H1 (cell line): Measurements from ENCODE around the gene SLC22A2. TPM values are rescaled to one million over a fixed set of nuclear protein-coding genes. Genes with fewer than 3 reads are reported as not detected.

Experiments
- CTCF ChIA-PET: fragments of 300-600 bp; sonication (Branson Sonifier 250); formaldehyde crosslinking; loops from one replicate; lab custom pipeline; 2021; ENCODE audit not compliant: partially characterized antibody; lab: Charles Lee
- POLR2A ChIA-PET: fragments of 300-600 bp; sonication (Branson Sonifier 250); formaldehyde crosslinking; loops from one replicate; lab custom pipeline; 2021; ENCODE audit warnings: inconsistent platforms; ENCODE audit not compliant: partially characterized antibody; lab: Charles Lee
- DNase-seq, 2 experiments: peaks; one replicate each; pipeline versions ENCODE4 v3.0.0 to v3.0.0-alpha.2; 2010 to 2022; ENCODE audit warnings: low spot score in 2 of 2, low read depth in 1 of 2, mixed read lengths in 1 of 2
- FAIRE-seq: peaks from 2 replicates; lab custom pipeline; 2011; peaks lifted over from hg19 to GRCh38; lab: Jason Lieb, UNC
- H2AFZ ChIP-seq: 2 replicates; pipeline ENCODE4 v1.8.1; 2012; ENCODE audit warnings: low read length, inconsistent platforms
- H2AK5ac ChIP-seq: 2 replicates; pipeline ENCODE4 v1.6.1; 2013; ENCODE audit warnings: low read depth, low read length
- H2BK120ac ChIP-seq: replicated peaks from 2 replicates; pipeline ENCODE3; 2013; ENCODE audit warnings: low read depth, low read length, inconsistent platforms
- H2BK12ac ChIP-seq: 2 replicates; pipeline ENCODE4 v1.6.1; 2013; ENCODE audit warnings: low read depth, low read length
- H2BK15ac ChIP-seq: 2 replicates; pipeline ENCODE4 v1.6.1; 2013; ENCODE audit warnings: low read length
- H2BK20ac ChIP-seq: 2 replicates; pipeline ENCODE4 v1.6.1; 2013; ENCODE audit warnings: low read length
- H2BK5ac ChIP-seq: 2 replicates; pipeline ENCODE4 v1.6.1; 2013; ENCODE audit warnings: low read depth, low read length
- H3K14ac ChIP-seq: 2 replicates; pipeline ENCODE4 v1.6.1; 2013; ENCODE audit warnings: inconsistent platforms; ENCODE audit not compliant: insufficient read length
- H3K18ac ChIP-seq: 2 replicates; pipeline ENCODE4 v1.6.1; 2013; ENCODE audit warnings: low read length; ENCODE audit errors: extremely low read depth
- H3K23ac ChIP-seq: 2 replicates; pipeline ENCODE4 v1.6.1; 2013; ENCODE audit warnings: inconsistent platforms; ENCODE audit not compliant: insufficient read length
- H3K23me2 ChIP-seq: 2 replicates; pipeline ENCODE4 v1.6.1; 2013; ENCODE audit warnings: low read depth, low read length
- H3K27ac ChIP-seq: 2 replicates; pipeline ENCODE4 v1.6.1; 2011; ENCODE audit warnings: low read depth, low read length, inconsistent platforms
- H3K27me3 ChIP-seq, 4 experiments: replicated peaks in 1 of 4; 1 replicate in 1 of 4; 2 replicates in 3 of 4; pipeline versions ENCODE4 v1.6.1 to v1.8.1; 2011 to 2013; ENCODE audit warnings: low read length in 3 of 4, mild to moderate bottlenecking in 3 of 4, inconsistent platforms in 2 of 4, mixed read lengths in 2 of 4, moderate library complexity in 1 of 4; ENCODE audit not compliant: control insufficient read depth in 3 of 4, insufficient read depth in 3 of 4; ENCODE audit errors: extremely low read depth in 1 of 4
- H3K36me3 ChIP-seq, 4 experiments: 2 replicates each; pipeline versions ENCODE4 v1.6.1 to v1.8.1; 2011 to 2013; ENCODE audit warnings: mild to moderate bottlenecking in 4 of 4, low read length in 3 of 4, moderate library complexity in 2 of 4, control low read depth in 1 of 4, inconsistent platforms in 1 of 4; ENCODE audit not compliant: insufficient read depth in 4 of 4, control insufficient read depth in 2 of 4
- H3K4ac ChIP-seq: replicated peaks from 2 replicates; pipeline ENCODE3; 2013; ENCODE audit warnings: low read length, low read depth, mixed read lengths, inconsistent platforms; ENCODE audit not compliant: insufficient read length
- H3K4me1 ChIP-seq, 4 experiments: replicated peaks in 1 of 4; 1 replicate in 1 of 4; 2 replicates in 3 of 4; pipeline versions ENCODE4 v1.6.1 to v1.8.1; 2011 to 2013; ENCODE audit warnings: low read length in 3 of 4, inconsistent platforms in 2 of 4, mixed read lengths in 1 of 4; ENCODE audit not compliant: insufficient read depth in 4 of 4, control insufficient read depth in 3 of 4
- H3K4me2 ChIP-seq, 2 experiments: 2 replicates each; pipeline versions ENCODE4 v1.6.1 to v1.8.1; 2011 to 2013; ENCODE audit warnings: low read depth in 2 of 2, low read length in 2 of 2, control low read depth in 1 of 2, inconsistent platforms in 1 of 2, mild to moderate bottlenecking in 1 of 2; ENCODE audit not compliant: insufficient read depth in 1 of 2
- H3K4me3 ChIP-seq, 4 experiments: fragments of 200-600, 300-600 bp in 1 of 4; sonication (generic), shearing (Covaris generic), sonication (Bioruptor Twin) in 1 of 4; 2 replicates each; pipeline versions ENCODE4 v1.5.1 to v1.8.1; 2011 to 2016; ENCODE audit warnings: low read length in 4 of 4, low read depth in 3 of 4, control low read depth in 2 of 4, inconsistent platforms in 2 of 4, mild to moderate bottlenecking in 2 of 4, mixed read lengths in 1 of 4, moderate library complexity in 1 of 4; ENCODE audit not compliant: insufficient read depth in 2 of 4; ENCODE audit errors: extremely low read depth in 1 of 4
- H3K56ac ChIP-seq: replicated peaks from 2 replicates; pipeline ENCODE3; 2013; ENCODE audit warnings: low read depth, mild to moderate bottlenecking, mixed read lengths, low read length, inconsistent platforms; ENCODE audit not compliant: insufficient read length
- H3K79me1 ChIP-seq: 2 replicates; pipeline ENCODE4 v1.6.1; 2013; ENCODE audit warnings: low read depth, low read length, control low read depth
- H3K79me2 ChIP-seq, 2 experiments: 2 replicates each; pipeline versions ENCODE4 v1.6.1 to v1.8.1; 2012 to 2013; ENCODE audit warnings: low read length in 2 of 2, mild to moderate bottlenecking in 2 of 2, inconsistent platforms in 1 of 2; ENCODE audit not compliant: insufficient read depth in 2 of 2, control insufficient read depth in 1 of 2
- H3K9ac ChIP-seq, 4 experiments: replicated peaks in 1 of 4; 1 replicate in 1 of 4; 2 replicates in 3 of 4; pipeline versions ENCODE4 v1.6.1 to v1.8.1; 2011 to 2013; ENCODE audit warnings: low read depth in 3 of 4, low read length in 3 of 4, control low read depth in 2 of 4, mild to moderate bottlenecking in 2 of 4, moderate library complexity in 2 of 4, inconsistent platforms in 1 of 4; ENCODE audit errors: extremely low read depth in 1 of 4
- H3K9me3 ChIP-seq, 2 experiments: 2 replicates each; pipeline versions ENCODE4 v1.6.1 to v1.8.1; 2012 to 2013; ENCODE audit warnings: mild to moderate bottlenecking in 2 of 2, moderate library complexity in 2 of 2, control low read depth in 1 of 2, inconsistent platforms in 1 of 2, low read depth in 1 of 2, low read length in 1 of 2, mixed read lengths in 1 of 2; ENCODE audit not compliant: insufficient read depth in 2 of 2
- H4K20me1 ChIP-seq, 2 experiments: replicated peaks in 1 of 2; 2 replicates each; pipeline versions ENCODE3 to v1.8.1; 2011 to 2013; ENCODE audit warnings: inconsistent platforms in 2 of 2, low read length in 2 of 2, mild to moderate bottlenecking in 1 of 2; ENCODE audit not compliant: insufficient read depth in 2 of 2, control insufficient read depth in 1 of 2
- H4K5ac ChIP-seq: 2 replicates; pipeline ENCODE4 v1.6.1; 2013; ENCODE audit warnings: low read length, low read depth, mixed read lengths, inconsistent platforms; ENCODE audit not compliant: insufficient read length
- H4K8ac ChIP-seq: 2 replicates; pipeline ENCODE4 v1.8.0; 2013; ENCODE audit warnings: mild to moderate bottlenecking, moderate library complexity, low read length, inconsistent platforms; ENCODE audit not compliant: insufficient read depth; ENCODE audit errors: extremely low read depth
- H4K91ac ChIP-seq: replicated peaks from 2 replicates; pipeline ENCODE3; 2013; ENCODE audit warnings: low read length, mixed read lengths, inconsistent platforms; ENCODE audit not compliant: insufficient read length
- CBX5 ChIP-seq: fragments of 300-800, 300-1000 bp; sonication (generic); IDR thresholded peaks from 2 replicates; pipeline ENCODE4 v1.7.1; 2016; ENCODE audit warnings: antibody characterized with exemption, low read length, low read depth
- CTCF ChIP-seq, 3 experiments: IDR thresholded peaks; 1 replicate in 2 of 3; 2 replicates in 1 of 3; pipeline versions ENCODE4 v1.5.1 to v1.6.1; 2011; ENCODE audit warnings: low read length in 3 of 3, mild to moderate bottlenecking in 3 of 3, inconsistent platforms in 2 of 3, low read depth in 1 of 3, moderate library complexity in 1 of 3; ENCODE audit not compliant: insufficient read depth in 1 of 3; ENCODE audit errors: control extremely low read depth in 1 of 3
- EP300 ChIP-seq, 2 experiments: IDR thresholded peaks; 1 replicate in 1 of 2; 2 replicates in 1 of 2; pipeline ENCODE4 v1.6.1; 2011 to 2012; ENCODE audit warnings: low read depth in 2 of 2, low read length in 2 of 2, mild to moderate bottlenecking in 2 of 2, borderline replicate concordance in 1 of 2, inconsistent platforms in 1 of 2, moderate library complexity in 1 of 2
- HDAC6 ChIP-seq: IDR thresholded peaks from one replicate; pipeline ENCODE4 v1.7.1; 2012; ENCODE audit warnings: low read depth, mild to moderate bottlenecking, inconsistent platforms, low read length, moderate library complexity
- KDM5A ChIP-seq: fragments of 200-600 bp; IDR thresholded peaks from 2 replicates; pipeline ENCODE4 v1.7.1; 2012; ENCODE audit warnings: mild to moderate bottlenecking, low read length, inconsistent platforms, mixed read lengths
- POLR2AphosphoS5 ChIP-seq: IDR thresholded peaks from 2 replicates; pipeline ENCODE4 v1.6.1; 2011; ENCODE audit warnings: low read depth, low read length
- SIN3A ChIP-seq, 2 experiments: IDR thresholded peaks in 1 of 2; conservative IDR thresholded peaks in 1 of 2; 2 replicates each; pipeline ENCODE4 v1.6.1; 2011 to 2012; ENCODE audit warnings: low read length in 2 of 2, improper control_type of control experiment in 1 of 2, low read depth in 1 of 2, mild to moderate bottlenecking in 1 of 2
- SP1 ChIP-seq: IDR thresholded peaks from 2 replicates; pipeline ENCODE4 v1.6.1; 2011; ENCODE audit warnings: low read depth, low read length
- SP4 ChIP-seq: IDR thresholded peaks from 2 replicates; pipeline ENCODE4 v1.6.1; 2012; ENCODE audit warnings: low read length, inconsistent platforms
- SRF ChIP-seq: IDR thresholded peaks from 2 replicates; pipeline ENCODE4 v1.6.1; 2011; ENCODE audit warnings: mild to moderate bottlenecking, low read depth, low read length, moderate library complexity
- TAF7 ChIP-seq: optimal IDR thresholded peaks from 2 replicates; pipeline ENCODE3; 2011; ENCODE audit warnings: low read depth, mild to moderate bottlenecking, inconsistent platforms, low read length, moderate library complexity, borderline replicate concordance
- TCF12 ChIP-seq: IDR thresholded peaks from 2 replicates; pipeline ENCODE4 v1.6.1; 2011; ENCODE audit warnings: low read depth, mild to moderate bottlenecking, low read length
- WGBS, 2 experiments: shearing (Covaris generic) in 1 of 2; methylation state at CpG; one replicate each; pipeline versions ENCODE4 v1.1.6 to v1.1.7; 2013 to 2015; ENCODE audit warnings: low lambda C conversion rate in 2 of 2, mixed read lengths in 2 of 2, inconsistent platforms in 1 of 2, low coverage in 1 of 2, missing lambda C conversion rate in 1 of 2; ENCODE audit not compliant: insufficient replicate concordance in 2 of 2, insufficient coverage in 1 of 2, insufficient read length in 1 of 2; ENCODE audit errors: extremely low coverage in 1 of 2, missing lambda C conversion rate in 1 of 2; 5-methylcytosine and 5-hydroxymethylcytosine counted together
- polyA plus RNA-seq, 7 experiments: library from polyadenylated mRNA; depleted of rRNA in 3 of 7; stranded (reverse) in 5 of 7; unstranded in 2 of 7; fragments of >200 nt in 5 of 7; fragments of 200-250 nt in 2 of 7; gene quantifications; 1 replicate in 5 of 7; 2 replicates in 1 of 7; 4 replicates in 1 of 7; pipeline versions ENCODE4 v1.2.1 to v1.2.3, GENCODE V29; 2011 to 2013; ENCODE audit warnings: missing spikeins in 2 of 7, mixed read lengths in 2 of 7
- total RNA-seq: library from RNA; stranded (reverse); fragmentation: NEBNext Ultra II Directional; extraction: Animal tissue kit (Norgen Biotek cat#: 25700); gene quantifications from 2 replicates; pipeline ENCODE4 v1.2.1, GENCODE V29; 2021

SLC22A2 gene
- total and polyA plus RNA-seq, 2 of the 8 experiments (the other 6 are each of a cell fraction or from before 2014, with no cell fraction given), result 0.23 to 1.4 TPM

GRCh38 chr6:160204710-160205109 lies 53.9 kb downstream of the SLC22A2 start:
- Histone ChIP-seq H3K9ac (no peak overlapping the region), H2AFZ (no peak overlapping the region), H4K91ac (no peak overlapping the region), H3K56ac (no peak overlapping the region), H3K23ac (no peak overlapping the region), H3K27me3 (peaks cover 0 to 2% (median 0%) of the 10 kb centered on the region in 4 experiments; a peak in 1 of 7 replicates), H3K14ac (no peak overlapping the region), H4K5ac (no peak overlapping the region), H2BK12ac (no peak overlapping the region), H3K27ac (no peak overlapping the region), H3K4ac (no peak overlapping the region), H2BK15ac (no peak overlapping the region), H3K36me3 (peaks cover 0 to 3% (median 0%) of the 10 kb centered on the region in 4 experiments; a peak in 2 of 8 replicates), H3K4me1 (no peaks in the 10 kb centered on the region), H3K9me3 (peaks cover 12 to 13% of the 10 kb centered on the region in 2 experiments; a peak in 3 of 4 replicates), H2AK5ac (no peak overlapping the region), H3K79me1 (no peaks in the 10 kb centered on the region), H3K18ac (no peak overlapping the region), H4K20me1 (no peaks in the 10 kb centered on the region), H3K79me2 (no peaks in the 10 kb centered on the region), H2BK120ac (no peak overlapping the region), H4K8ac (no peak overlapping the region), H2BK20ac (no peak overlapping the region), H3K4me3 (no peak overlapping the region), H3K23me2 (no peaks in the 10 kb centered on the region), H2BK5ac (no peak overlapping the region), H3K4me2 (no peak overlapping the region)
- POLR2A ChIA-PET, result no interaction called here
- WGBS, 2 experiments, result 94% methylated on average over 1 of the region's 1 CpG; no CpG with 5 or more reads in 1 of the 2 experiments
- CTCF ChIA-PET, result interaction anchor here (0.6 to 2.7 kb wide), 2 partner anchors 17 to 23 kb away, joined by 4 to 5 read pairs; no protein-coding TSS in a partner anchor
- no peak for DNase-seq
- FAIRE-seq, result no peak
- TF ChIP-seq SRF, result no peak
- TF ChIP-seq EP300 (IDR thresholded peaks at IDR 0.05; ENCODE audit: borderline replicate concordance in 1 of 2, low read depth in 2 of 2, low read length in 2 of 2), result no peak
- no peak for TF ChIP-seq HDAC6
- no peak for TF ChIP-seq KDM5A
- TF ChIP-seq SP4, result no peak
- TF ChIP-seq TCF12, result no peak
- no peak for TF ChIP-seq SIN3A (conservative IDR thresholded peaks at IDR 0.05 in 1 of 2, IDR thresholded peaks at IDR 0.05 in 1 of 2; ENCODE audit: low read depth in 1 of 2, low read length in 2 of 2)
- TF ChIP-seq CBX5, result no peak
- no peak for TF ChIP-seq CTCF (IDR thresholded peaks at IDR 0.05; ENCODE audit: control extremely low read depth in 1 of 3, insufficient read depth in 1 of 3, low read depth in 1 of 3, low read length in 3 of 3)
- TF ChIP-seq TAF7, result no peak
- TF ChIP-seq POLR2AphosphoS5, result no peak
- TF ChIP-seq SP1, result no peak
